HEK293T (cell line): ENCODE measurements around the gene KRTAP6-2.

Experiments
- ARNT ChIP-seq: fragments of 450-650 bp; IDR thresholded peaks from 2 replicates; pipeline ENCODE4 v1.6.1; 2017; ENCODE audit warnings: mild to moderate bottlenecking
- BHLHE40 ChIP-seq: fragments of 450-650 bp; IDR thresholded peaks from 2 replicates; pipeline ENCODE4 v1.6.1; 2016; ENCODE audit warnings: mild to moderate bottlenecking, moderate library complexity, borderline replicate concordance
- FOXK2 ChIP-seq: fragments of 450-650 bp; IDR thresholded peaks from 2 replicates; pipeline ENCODE4 v1.6.1; 2016; ENCODE audit warnings: mild to moderate bottlenecking
- NFRKB ChIP-seq: fragments of 450-650 bp; IDR thresholded peaks from 2 replicates; pipeline ENCODE4 v1.6.1; 2016; ENCODE audit warnings: mild to moderate bottlenecking, moderate library complexity
- SP1 ChIP-seq: fragments of 450-650 bp; IDR thresholded peaks from 2 replicates; pipeline ENCODE4 v1.6.1; 2017
- ZNF384 ChIP-seq: fragments of 450-650 bp; IDR thresholded peaks from 2 replicates; pipeline ENCODE4 v1.6.1; 2016

DNA sequence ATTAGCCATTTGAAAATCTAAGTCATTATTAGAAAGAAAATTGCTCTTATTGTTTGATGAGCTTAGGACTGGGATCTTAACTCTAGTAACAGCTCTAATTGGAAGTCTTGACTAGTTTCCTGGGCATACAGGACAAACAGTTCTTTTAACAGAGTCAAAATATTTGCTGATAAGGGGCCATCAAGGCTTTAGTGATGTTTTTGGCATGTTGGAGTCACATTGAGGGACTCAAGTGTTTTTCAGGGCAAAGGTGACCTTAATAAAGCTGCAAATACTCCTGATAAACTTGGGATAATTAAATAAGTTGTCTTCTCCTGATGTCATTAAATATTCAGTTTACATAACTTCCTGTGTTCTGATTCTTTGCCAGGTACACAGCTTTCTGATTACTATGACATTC is 31.1 kb downstream of the KRTAP6-2 start:
- TF ChIP-seq NFRKB (no peak), FOXK2 (no peak), BHLHE40 (no peak), SP1 (no peak), ARNT (no peak), ZNF384 (no peak)
